D341Med (cell line): ENCODE data around the gene CD58.
"Not testable (repeated sequence)": the region's sequence is repeated elsewhere in the genome, so short reads cannot be mapped to it uniquely, and the experiment has no call there.

ENCODE experiments used
- DNase-seq: peaks from one replicate; pipeline ENCODE4 v3.0.0; 2012; ENCODE audit warnings: low spot score

Gene CD58

GRCh38 chr1:116570358-116571214 is at the start of gene CD58:
CD58 (minus strand) TSS chr1:116571026; CDS start chr1:116570972, 54 bp downstream.
- peak; percentile 89 for DNase-seq

GRCh38 chr1:116620392-116620791 is 49.6 kb upstream of the CD58 start:
- DNase-seq = not testable (repeated sequence)

- not testable (repeated sequence) for DNase-seq
These were observed 48.3 kb upstream of the CD58 start for GRCh38 chr1:116619106-116619505.

- DNase-seq = not testable (repeated sequence)
These were observed 47.0 kb upstream of the CD58 start for GRCh38 chr1:116617808-116618207.

- DNase-seq = not testable (repeated sequence)
These were observed 43.0 kb upstream of the CD58 start for GRCh38 chr1:116613825-116614224.

- DNase-seq = not testable (repeated sequence)
These were observed 39.1 kb upstream of the CD58 start for GRCh38 chr1:116609801-116610371.

- not testable (repeated sequence) for DNase-seq
These were observed 38.0 kb upstream of the CD58 start for GRCh38 chr1:116608841-116609240.

GRCh38 chr1:116608151-116608550 is 37.3 kb upstream of the CD58 start:
- not testable (repeated sequence) for DNase-seq

- not testable (repeated sequence) for DNase-seq
These were observed 36.6 kb upstream of the CD58 start for GRCh38 chr1:116607463-116607862.

- not testable (repeated sequence) for DNase-seq
These were observed 35.2 kb upstream of the CD58 start for GRCh38 chr1:116606067-116606466.

GRCh38 chr1:116605315-116605714 is 34.5 kb upstream of the CD58 start:
- DNase-seq = no peak

GRCh38 chr1:116604408-116604807 is 33.6 kb upstream of the CD58 start:
- not testable (repeated sequence) for DNase-seq

GRCh38 chr1:116603646-116604045 is 32.8 kb upstream of the CD58 start:
- not testable (repeated sequence) for DNase-seq

GRCh38 chr1:116599369-116599768 is 28.5 kb upstream of the CD58 start:
- not testable (repeated sequence) for DNase-seq

- DNase-seq = not testable (repeated sequence)
These were observed 27.7 kb upstream of the CD58 start for GRCh38 chr1:116598420-116599036.

- not testable (repeated sequence) for DNase-seq
These were observed 26.6 kb upstream of the CD58 start for GRCh38 chr1:116597388-116597787.

GRCh38 chr1:116596742-116597307 is 26.0 kb upstream of the CD58 start:
- DNase-seq = not testable (repeated sequence)

GRCh38 chr1:116595946-116596741 is 25.3 kb upstream of the CD58 start:
- DNase-seq = peak; percentile 43

GRCh38 chr1:116595065-116595840 is 24.4 kb upstream of the CD58 start:
- DNase-seq = not testable (repeated sequence)

GRCh38 chr1:116593977-116594376 is 23.2 kb upstream of the CD58 start:
- DNase-seq = not testable (repeated sequence)

- DNase-seq = not testable (repeated sequence)
These were observed 22.6 kb upstream of the CD58 start for GRCh38 chr1:116593401-116593800.
